Measurements from ENCODE around the gene PCGF2.

The PCGF2 gene

DNA sequence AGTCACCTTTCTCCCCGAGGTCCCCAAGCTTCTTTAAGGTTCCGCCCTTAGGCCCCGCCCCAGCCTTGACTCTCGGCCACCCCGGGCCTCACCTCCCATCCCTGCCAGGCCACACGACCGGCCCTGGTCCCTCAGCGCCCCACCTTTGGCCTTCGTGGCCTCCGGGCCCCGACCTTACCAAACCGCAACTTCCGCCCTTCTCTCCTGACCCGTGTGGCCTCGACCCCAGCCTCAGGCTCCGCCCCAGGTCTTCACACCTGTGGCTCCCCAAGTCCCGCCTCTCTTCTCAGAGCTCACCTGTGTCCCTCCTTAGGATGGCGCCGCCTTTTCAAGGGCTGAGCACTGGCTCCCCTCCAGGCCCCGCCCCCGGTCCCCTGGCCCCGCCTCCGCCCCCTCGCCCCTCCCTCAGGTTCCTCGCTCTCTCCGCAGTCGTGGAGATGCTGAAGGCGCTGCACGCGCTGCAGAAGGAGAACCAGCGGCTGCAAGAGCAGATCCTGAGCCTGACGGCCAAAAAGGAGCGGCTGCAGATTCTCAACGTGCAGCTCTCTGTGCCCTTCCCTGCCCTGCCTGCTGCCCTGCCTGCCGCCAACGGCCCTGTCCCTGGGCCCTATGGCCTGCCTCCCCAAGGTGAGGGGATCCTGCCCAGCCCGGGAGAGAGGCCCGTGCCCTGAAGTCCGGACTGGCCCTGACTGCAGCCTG lies 28.0 kb downstream of the PCGF2 start (continued):
- TF ChIP-seq SP2 (tag by site-specific recombination; IDR thresholded peaks at IDR 0.05) (peak; percentile 29), ZFP69B (tag by site-specific recombination; IDR thresholded peaks at IDR 0.05) (no peak), ZNF792 (tag by site-specific recombination; IDR thresholded peaks at IDR 0.05) (no peak)

DNA sequence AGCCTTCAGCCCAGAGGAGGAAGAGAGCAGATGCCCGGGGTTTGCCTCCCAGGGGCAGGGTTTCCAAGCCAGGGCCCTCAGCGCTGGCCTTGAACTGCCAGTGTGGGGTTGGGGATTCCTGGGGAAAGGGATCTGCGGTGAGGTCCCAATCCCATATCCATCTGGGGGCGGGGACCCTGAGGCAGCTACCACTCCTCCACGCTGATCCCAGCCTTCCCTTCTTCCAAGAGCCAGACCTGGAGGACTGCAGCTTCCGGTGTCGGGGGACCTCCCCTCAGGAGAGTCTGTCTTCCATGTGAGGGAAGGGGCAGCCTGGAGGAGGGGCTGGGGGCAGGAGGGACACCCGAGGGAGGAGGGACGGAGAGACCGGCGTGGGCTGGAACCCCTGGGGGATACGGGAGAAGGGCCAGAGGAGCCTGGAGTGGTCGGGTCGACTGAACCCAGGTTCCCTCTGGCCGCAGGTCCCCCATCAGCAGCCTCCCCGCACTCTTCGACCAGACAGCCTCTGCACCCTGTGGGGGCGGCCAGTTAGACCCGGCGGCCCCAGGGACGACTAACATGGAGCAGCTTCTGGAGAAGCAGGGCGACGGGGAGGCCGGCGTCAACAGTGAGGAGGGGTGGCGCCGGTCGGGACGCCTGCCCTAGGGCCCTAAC lies 28.7 kb downstream of the PCGF2 start:
- POLR2A ChIA-PET: interaction anchor here (0.7 to 1.9 kb wide), 7 partner anchors 9 to 17 kb away, joined by 3 to 23 read pairs (median 5); partner anchors contain the start of gene CISD3
- CTCF ChIA-PET: interaction anchor here (1.2 to 2.1 kb wide), 4 partner anchors 9 to 161 kb away, joined by 4 to 18 read pairs (median 7); no protein-coding TSS in a partner anchor
- Histone ChIP-seq H3K27ac (ENCODE audit: extremely low read depth, low read depth, low read length) (no peak overlapping the region), H3K4me1 (ENCODE audit: control insufficient read depth, insufficient read depth, low read length) (no peaks in the 10 kb centered on the region), H3K9me3 (ENCODE audit: control insufficient read depth, insufficient read depth, low read depth, low read length) (no peaks in the 10 kb centered on the region), H3K4me3 (ENCODE audit: low read depth, low read length) (no peak overlapping the region), H3K36me3 (ENCODE audit: control insufficient read depth in 2 of 2, insufficient read depth in 1 of 2, low read length in 2 of 2) (peaks cover 3 to 76% of the 10 kb centered on the region in 2 experiments; a peak in 2 of 3 replicates)
- TF ChIP-seq ZNF660 (tag by site-specific recombination; IDR thresholded peaks at IDR 0.05) (no peak), ZNF837 (tag by site-specific recombination; IDR thresholded peaks at IDR 0.05) (no peak), BCL11A (tag by site-specific recombination; IDR thresholded peaks at IDR 0.05; ENCODE audit: low read depth) (no peak), KLF7 (tag by site-specific recombination; IDR thresholded peaks at IDR 0.05; ENCODE audit: borderline replicate concordance) (no peak), ZNF121 (tag by site-specific recombination; IDR thresholded peaks at IDR 0.05) (no peak), ZNF274 (IDR thresholded peaks at IDR 0.05; ENCODE audit: low read length) (no peak), ZNF274 (tag by site-specific recombination; IDR thresholded peaks at IDR 0.05; ENCODE audit: borderline replicate concordance) (no peak), ZNF529 (tag by site-specific recombination; IDR thresholded peaks at IDR 0.05; ENCODE audit: insufficient replicate concordance) (no peak), ZNF311 (tag by site-specific recombination; IDR thresholded peaks at IDR 0.05; ENCODE audit: borderline replicate concordance) (no peak), ZNF707 (tag by site-specific recombination; IDR thresholded peaks at IDR 0.05) (no peak), ZNF530 (tag by site-specific recombination; IDR thresholded peaks at IDR 0.05; ENCODE audit: low read depth) (no peak), ZNF146 (tag by site-specific recombination; IDR thresholded peaks at IDR 0.05) (no peak), ZNF785 (tag by site-specific recombination; IDR thresholded peaks at IDR 0.05) (no peak), SETDB1 (IDR thresholded peaks at IDR 0.05; ENCODE audit: insufficient read length, low read length) (no peak), ZNF23 (tag by site-specific recombination; IDR thresholded peaks at IDR 0.05; ENCODE audit: borderline replicate concordance) (no peak)
- TF ChIP-seq, protein P1, sequence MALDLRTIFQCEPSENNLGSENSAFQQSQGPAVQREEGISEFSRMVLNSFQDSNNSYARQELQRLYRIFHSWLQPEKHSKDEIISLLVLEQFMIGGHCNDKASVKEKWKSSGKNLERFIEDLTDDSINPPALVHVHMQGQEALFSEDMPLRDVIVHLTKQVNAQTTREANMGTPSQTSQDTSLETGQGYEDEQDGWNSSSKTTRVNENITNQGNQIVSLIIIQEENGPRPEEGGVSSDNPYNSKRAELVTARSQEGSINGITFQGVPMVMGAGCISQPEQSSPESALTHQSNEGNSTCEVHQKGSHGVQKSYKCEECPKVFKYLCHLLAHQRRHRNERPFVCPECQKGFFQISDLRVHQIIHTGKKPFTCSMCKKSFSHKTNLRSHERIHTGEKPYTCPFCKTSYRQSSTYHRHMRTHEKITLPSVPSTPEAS (tag by site-specific recombination; IDR thresholded peaks at IDR 0.05): no peak
- TF ChIP-seq, protein P2, sequence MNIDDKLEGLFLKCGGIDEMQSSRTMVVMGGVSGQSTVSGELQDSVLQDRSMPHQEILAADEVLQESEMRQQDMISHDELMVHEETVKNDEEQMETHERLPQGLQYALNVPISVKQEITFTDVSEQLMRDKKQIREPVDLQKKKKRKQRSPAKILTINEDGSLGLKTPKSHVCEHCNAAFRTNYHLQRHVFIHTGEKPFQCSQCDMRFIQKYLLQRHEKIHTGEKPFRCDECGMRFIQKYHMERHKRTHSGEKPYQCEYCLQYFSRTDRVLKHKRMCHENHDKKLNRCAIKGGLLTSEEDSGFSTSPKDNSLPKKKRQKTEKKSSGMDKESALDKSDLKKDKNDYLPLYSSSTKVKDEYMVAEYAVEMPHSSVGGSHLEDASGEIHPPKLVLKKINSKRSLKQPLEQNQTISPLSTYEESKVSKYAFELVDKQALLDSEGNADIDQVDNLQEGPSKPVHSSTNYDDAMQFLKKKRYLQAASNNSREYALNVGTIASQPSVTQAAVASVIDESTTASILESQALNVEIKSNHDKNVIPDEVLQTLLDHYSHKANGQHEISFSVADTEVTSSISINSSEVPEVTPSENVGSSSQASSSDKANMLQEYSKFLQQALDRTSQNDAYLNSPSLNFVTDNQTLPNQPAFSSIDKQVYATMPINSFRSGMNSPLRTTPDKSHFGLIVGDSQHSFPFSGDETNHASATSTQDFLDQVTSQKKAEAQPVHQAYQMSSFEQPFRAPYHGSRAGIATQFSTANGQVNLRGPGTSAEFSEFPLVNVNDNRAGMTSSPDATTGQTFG (tag by site-specific recombination; IDR thresholded peaks at IDR 0.05; ENCODE audit: borderline replicate concordance): no peak
- TF ChIP-seq, protein P3, sequence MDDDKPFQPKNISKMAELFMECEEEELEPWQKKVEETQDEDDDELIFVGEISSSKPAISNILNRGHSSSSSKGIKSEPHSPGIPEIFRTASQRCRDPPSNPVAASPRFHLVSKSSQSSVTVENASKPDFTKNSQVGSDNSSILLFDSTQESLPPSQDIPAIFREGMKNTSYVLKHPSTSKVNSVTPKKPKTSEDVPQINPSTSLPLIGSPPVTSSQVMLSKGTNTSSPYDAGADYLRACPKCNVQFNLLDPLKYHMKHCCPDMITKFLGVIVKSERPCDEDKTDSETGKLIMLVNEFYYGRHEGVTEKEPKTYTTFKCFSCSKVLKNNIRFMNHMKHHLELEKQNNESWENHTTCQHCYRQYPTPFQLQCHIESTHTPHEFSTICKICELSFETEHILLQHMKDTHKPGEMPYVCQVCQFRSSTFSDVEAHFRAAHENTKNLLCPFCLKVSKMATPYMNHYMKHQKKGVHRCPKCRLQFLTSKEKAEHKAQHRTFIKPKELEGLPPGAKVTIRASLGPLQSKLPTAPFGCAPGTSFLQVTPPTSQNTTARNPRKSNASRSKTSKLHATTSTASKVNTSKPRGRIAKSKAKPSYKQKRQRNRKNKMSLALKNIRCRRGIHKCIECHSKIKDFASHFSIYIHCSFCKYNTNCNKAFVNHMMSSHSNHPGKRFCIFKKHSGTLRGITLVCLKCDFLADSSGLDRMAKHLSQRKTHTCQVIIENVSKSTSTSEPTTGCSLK (tag by site-specific recombination; IDR thresholded peaks at IDR 0.05): no peak
